Panc1 (cell line): ENCODE data around the gene KRT15.

Experiments
- POLR2AphosphoS5 ChIP-seq: IDR thresholded peaks from 2 replicates; pipeline ENCODE4 v1.6.1; 2012; ENCODE audit warnings: mild to moderate bottlenecking, low read depth, low read length, moderate library complexity
- SIN3A ChIP-seq: IDR thresholded peaks from 2 replicates; pipeline ENCODE4 v1.6.1; 2012; ENCODE audit warnings: low read depth, mild to moderate bottlenecking, low read length, moderate library complexity, borderline replicate concordance; ENCODE audit not compliant: insufficient read depth
- TCF7L2 ChIP-seq: IDR thresholded peaks from 2 replicates; pipeline ENCODE4 v1.6.1; 2011; ENCODE audit warnings: mild to moderate bottlenecking, low read depth, low read length, inconsistent platforms
- TF ChIP-seq, protein P1 (sequence below): fragments of 450-650 bp; IDR thresholded peaks from 2 replicates; pipeline ENCODE4 v1.5.1; 2017; ENCODE audit warnings: mild to moderate bottlenecking
- TF ChIP-seq, protein P2 (sequence below), 2 experiments: IDR thresholded peaks; 2 replicates each; pipeline ENCODE4 v1.6.1; 2011 to 2012; ENCODE audit warnings: low read depth in 2 of 2, control low read depth in 1 of 2, low read length in 1 of 2, mild to moderate bottlenecking in 1 of 2, moderate library complexity in 1 of 2; ENCODE audit not compliant: insufficient read depth in 1 of 2

DNA sequence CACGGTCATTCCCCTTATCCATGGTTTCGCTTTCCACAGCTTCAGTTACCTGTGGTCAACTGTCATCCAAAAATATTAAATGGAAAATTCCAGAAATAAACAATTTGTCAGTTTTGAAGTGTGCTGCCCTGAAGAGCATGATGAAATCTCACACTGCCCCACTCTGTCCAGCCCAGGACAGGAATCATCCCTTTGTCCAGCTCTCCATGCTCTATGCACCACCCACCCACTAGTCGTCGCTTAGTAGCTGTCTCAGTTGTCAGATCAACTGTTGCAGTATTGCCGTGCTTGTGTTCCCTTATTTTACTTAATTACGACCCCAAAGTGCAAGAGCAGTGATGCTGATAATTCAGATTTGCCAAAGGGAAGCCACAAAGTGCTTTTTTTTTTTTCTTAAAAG, 42.9 kb upstream of the KRT15 start:
- TF ChIP-seq, protein P1, sequence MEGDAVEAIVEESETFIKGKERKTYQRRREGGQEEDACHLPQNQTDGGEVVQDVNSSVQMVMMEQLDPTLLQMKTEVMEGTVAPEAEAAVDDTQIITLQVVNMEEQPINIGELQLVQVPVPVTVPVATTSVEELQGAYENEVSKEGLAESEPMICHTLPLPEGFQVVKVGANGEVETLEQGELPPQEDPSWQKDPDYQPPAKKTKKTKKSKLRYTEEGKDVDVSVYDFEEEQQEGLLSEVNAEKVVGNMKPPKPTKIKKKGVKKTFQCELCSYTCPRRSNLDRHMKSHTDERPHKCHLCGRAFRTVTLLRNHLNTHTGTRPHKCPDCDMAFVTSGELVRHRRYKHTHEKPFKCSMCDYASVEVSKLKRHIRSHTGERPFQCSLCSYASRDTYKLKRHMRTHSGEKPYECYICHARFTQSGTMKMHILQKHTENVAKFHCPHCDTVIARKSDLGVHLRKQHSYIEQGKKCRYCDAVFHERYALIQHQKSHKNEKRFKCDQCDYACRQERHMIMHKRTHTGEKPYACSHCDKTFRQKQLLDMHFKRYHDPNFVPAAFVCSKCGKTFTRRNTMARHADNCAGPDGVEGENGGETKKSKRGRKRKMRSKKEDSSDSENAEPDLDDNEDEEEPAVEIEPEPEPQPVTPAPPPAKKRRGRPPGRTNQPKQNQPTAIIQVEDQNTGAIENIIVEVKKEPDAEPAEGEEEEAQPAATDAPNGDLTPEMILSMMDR: no peak
- TF ChIP-seq SIN3A: no peak
- TF ChIP-seq, protein P2, sequence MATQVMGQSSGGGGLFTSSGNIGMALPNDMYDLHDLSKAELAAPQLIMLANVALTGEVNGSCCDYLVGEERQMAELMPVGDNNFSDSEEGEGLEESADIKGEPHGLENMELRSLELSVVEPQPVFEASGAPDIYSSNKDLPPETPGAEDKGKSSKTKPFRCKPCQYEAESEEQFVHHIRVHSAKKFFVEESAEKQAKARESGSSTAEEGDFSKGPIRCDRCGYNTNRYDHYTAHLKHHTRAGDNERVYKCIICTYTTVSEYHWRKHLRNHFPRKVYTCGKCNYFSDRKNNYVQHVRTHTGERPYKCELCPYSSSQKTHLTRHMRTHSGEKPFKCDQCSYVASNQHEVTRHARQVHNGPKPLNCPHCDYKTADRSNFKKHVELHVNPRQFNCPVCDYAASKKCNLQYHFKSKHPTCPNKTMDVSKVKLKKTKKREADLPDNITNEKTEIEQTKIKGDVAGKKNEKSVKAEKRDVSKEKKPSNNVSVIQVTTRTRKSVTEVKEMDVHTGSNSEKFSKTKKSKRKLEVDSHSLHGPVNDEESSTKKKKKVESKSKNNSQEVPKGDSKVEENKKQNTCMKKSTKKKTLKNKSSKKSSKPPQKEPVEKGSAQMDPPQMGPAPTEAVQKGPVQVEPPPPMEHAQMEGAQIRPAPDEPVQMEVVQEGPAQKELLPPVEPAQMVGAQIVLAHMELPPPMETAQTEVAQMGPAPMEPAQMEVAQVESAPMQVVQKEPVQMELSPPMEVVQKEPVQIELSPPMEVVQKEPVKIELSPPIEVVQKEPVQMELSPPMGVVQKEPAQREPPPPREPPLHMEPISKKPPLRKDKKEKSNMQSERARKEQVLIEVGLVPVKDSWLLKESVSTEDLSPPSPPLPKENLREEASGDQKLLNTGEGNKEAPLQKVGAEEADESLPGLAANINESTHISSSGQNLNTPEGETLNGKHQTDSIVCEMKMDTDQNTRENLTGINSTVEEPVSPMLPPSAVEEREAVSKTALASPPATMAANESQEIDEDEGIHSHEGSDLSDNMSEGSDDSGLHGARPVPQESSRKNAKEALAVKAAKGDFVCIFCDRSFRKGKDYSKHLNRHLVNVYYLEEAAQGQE (IDR thresholded peaks at IDR 0.05; ENCODE audit: insufficient read depth in 1 of 2, low read depth in 2 of 2, low read length in 1 of 2): no peak
- no peak for TF ChIP-seq TCF7L2
- TF ChIP-seq POLR2AphosphoS5: no peak
